PC-3 (cell line): ENCODE measurements around the gene IL31. TPM values are rescaled to one million over a fixed set of nuclear protein-coding genes. Genes with fewer than 3 reads are reported as not detected.

Experiments
- ATAC-seq: fragments of 200-7000 bp; cut with Tn5 transposase; 2 replicates; pipeline ENCODE4 v1.9.1; 2020; ENCODE audit warnings: mild to moderate bottlenecking, moderate library complexity
- BruUV-seq: library from RNA; stranded (reverse); fragments of 400-500 nt; replicated peaks from 2 replicates; lab custom pipeline; 2021; lab: Mats Ljungman, UMichigan
- CTCF ChIA-PET: fragments of 300-600 bp; sonication (Branson Sonifier 250); formaldehyde crosslinking; loops from one replicate; lab custom pipeline; 2022; ENCODE audit warnings: antibody characterized with exemption; lab: Charles Lee
- POLR2A ChIA-PET: fragments of 300-600 bp; sonication (Branson Sonifier 250); formaldehyde crosslinking; loops from one replicate; lab custom pipeline; 2022; ENCODE audit warnings: antibody characterized with exemption; ENCODE audit not compliant: unreplicated experiment; lab: Charles Lee
- DNase-seq: peaks from one replicate; pipeline ENCODE4 v3.0.0-alpha.2; 2015
- H2AFZ ChIP-seq: fragments of 300-600 bp; sonication (generic); 2 replicates; pipeline ENCODE4 v1.6.0; 2016; ENCODE audit warnings: antibody characterized with exemption, low read length
- H3F3A ChIP-seq: fragments of 300-600 bp; sonication (generic); one replicate; pipeline ENCODE4 v1.6.0; 2017; ENCODE audit warnings: antibody characterized with exemption, low read length, control low read depth, mild to moderate bottlenecking; ENCODE audit not compliant: unreplicated experiment
- H3K27ac ChIP-seq: fragments of 300-600 bp; sonication (generic); 2 replicates; pipeline ENCODE4 v1.5.1; 2016; ENCODE audit warnings: mild to moderate bottlenecking, low read length
- H3K27me3 ChIP-seq: fragments of 300-600 bp; sonication (generic); 2 replicates; pipeline ENCODE4 v1.6.1; 2016; ENCODE audit warnings: low read length, mixed read lengths
- H3K36me3 ChIP-seq: fragments of 300-600 bp; sonication (generic); 2 replicates; pipeline ENCODE4 v1.6.1; 2016; ENCODE audit warnings: low read depth, mixed run types, low read length, mixed read lengths
- H3K4me1 ChIP-seq: fragments of 300-600 bp; sonication (generic); 2 replicates; pipeline ENCODE4 v1.5.1; 2016; ENCODE audit warnings: low read length; ENCODE audit not compliant: insufficient read depth
- H3K4me2 ChIP-seq: fragments of 300-600 bp; sonication (generic); 2 replicates; pipeline ENCODE4 v1.6.0; 2016; ENCODE audit warnings: low read length
- H3K4me3 ChIP-seq: fragments of 300-600 bp; sonication (generic); 2 replicates; pipeline ENCODE4 v1.5.1; 2016; ENCODE audit warnings: mild to moderate bottlenecking, low read length, mixed read lengths
- H3K79me2 ChIP-seq: fragments of 300-600 bp; sonication (generic); 2 replicates; pipeline ENCODE4 v1.6.1; 2017; ENCODE audit warnings: low read length, mixed read lengths
- H3K9ac ChIP-seq: fragments of 300-600 bp; sonication (generic); 2 replicates; pipeline ENCODE4 v1.6.0; 2016; ENCODE audit warnings: mild to moderate bottlenecking, low read length
- H3K9me2 ChIP-seq: fragments of 300-600 bp; sonication (generic); replicated peaks from 2 replicates; pipeline ENCODE4 v1.6.1; 2016; ENCODE audit warnings: mixed run types, low read length, mixed read lengths
- H3K9me3 ChIP-seq: fragments of 300-600 bp; sonication (generic); 2 replicates; pipeline ENCODE4 v1.6.1; 2016; ENCODE audit warnings: low read length, mixed read lengths
- H4K20me1 ChIP-seq: fragments of 300-600 bp; sonication (generic); 2 replicates; pipeline ENCODE4 v1.6.1; 2016; ENCODE audit warnings: low read length, mixed read lengths
- CTCF ChIP-seq: fragments of 300-600 bp; sonication (generic); conservative IDR thresholded peaks from 2 replicates; pipeline ENCODE4 v1.5.1; 2017; ENCODE audit warnings: antibody characterized with exemption, low read depth, mild to moderate bottlenecking, low read length
- EZH2 ChIP-seq: fragments of 300-600 bp; sonication (generic); IDR thresholded peaks from one replicate; pipeline ENCODE4 v1.6.1; 2017; ENCODE audit warnings: antibody characterized with exemption, mild to moderate bottlenecking, low read length; ENCODE audit not compliant: unreplicated experiment
- EZH2phosphoT487 ChIP-seq: fragments of 300-600 bp; sonication (generic); IDR thresholded peaks from 2 replicates; pipeline ENCODE4 v1.6.1; 2018; ENCODE audit warnings: mild to moderate bottlenecking, antibody characterized with exemption, low read length, borderline replicate concordance
- intact Hi-C: fragments of 100-400 bp; cut with micrococcal nuclease; formaldehyde crosslinking; loops from 2 replicates; pipeline ENCODE4 v1.9.0; 2023
- total RNA-seq: library from RNA; depleted of rRNA; stranded (reverse); fragments of >200 nt; gene quantifications from 2 replicates; pipeline ENCODE4 v1.2.3, GENCODE V29; 2014

Gene IL31
- total RNA-seq, 1 experiment from 2014 or later: not detected

GRCh38 chr12:122189626-122190475 is 15.8 kb upstream of the IL31 start:
- H3F3A ChIP-seq: no peaks in the 10 kb centered on the region
- H3K36me3 ChIP-seq: no peaks in the 10 kb centered on the region
- H2AFZ ChIP-seq: no peak overlapping the region
- intact Hi-C loops: loop anchor here (5.0 kb wide), 1 partner anchor 38 kb away; no protein-coding TSS in a partner anchor
- ChIA-PET POLR2A (no interaction called here), CTCF (interaction anchor here (0.6 kb wide), 1 partner anchor 59 kb away, joined by 3 read pairs; no protein-coding TSS in a partner anchor)
- H3K27me3 ChIP-seq: no peaks in the 10 kb centered on the region
- DNase-seq: no peak
- H3K4me1 ChIP-seq: no peaks in the 10 kb centered on the region
- TF ChIP-seq EZH2: no peak
- TF ChIP-seq EZH2phosphoT487: no peak
- no peak for TF ChIP-seq CTCF
- no peaks in the 10 kb centered on the region for H3K9me3 ChIP-seq
- no peak overlapping the region for H3K4me3 ChIP-seq
- H3K9me2 ChIP-seq: no peaks in the 10 kb centered on the region
- no TSS peak for BruUV-seq
- H3K27ac ChIP-seq: no peak overlapping the region
- no peak for ATAC-seq
- H3K4me2 ChIP-seq: no peak overlapping the region
- no peaks in the 10 kb centered on the region for H4K20me1 ChIP-seq
- H3K79me2 ChIP-seq: no peaks in the 10 kb centered on the region
- H3K9ac ChIP-seq: no peak overlapping the region

DNA sequence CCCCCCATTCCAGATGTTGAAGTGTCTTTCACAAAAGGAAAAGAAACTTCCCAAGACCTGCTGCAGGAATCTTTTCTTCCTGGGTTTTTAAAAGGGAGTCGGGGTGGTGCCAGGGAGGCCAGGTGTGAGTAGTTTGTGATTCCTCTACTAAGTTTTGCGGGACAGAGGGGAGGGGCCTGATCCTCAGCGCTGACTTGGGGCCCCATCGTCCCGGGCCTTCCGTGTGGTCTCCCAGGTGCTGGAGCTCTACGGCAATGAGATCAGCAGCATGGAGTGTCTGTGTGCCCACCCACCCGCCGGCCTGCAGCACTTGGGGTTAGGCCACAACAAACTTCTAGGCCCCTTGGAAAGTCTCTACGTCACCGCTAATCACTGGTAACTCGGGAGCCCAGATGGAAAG is 13.4 kb upstream of the IL31 start:
- DNase-seq (no peak), ATAC-seq (no peak)
- Histone ChIP-seq H3K4me1 (no peaks in the 10 kb centered on the region), H3K9me2 (no peaks in the 10 kb centered on the region), H3K9me3 (no peaks in the 10 kb centered on the region), H3K36me3 (no peaks in the 10 kb centered on the region), H4K20me1 (no peaks in the 10 kb centered on the region), H3K4me3 (no peak overlapping the region), H3K27ac (no peak overlapping the region), H3K9ac (no peak overlapping the region), H3K27me3 (no peaks in the 10 kb centered on the region), H3K4me2 (no peak overlapping the region), H2AFZ (no peak overlapping the region), H3F3A (no peaks in the 10 kb centered on the region), H3K79me2 (no peaks in the 10 kb centered on the region)
- ChIA-PET POLR2A (no interaction called here), CTCF (no interaction called here)
- intact Hi-C loops: no loop called here
- BruUV-seq: no TSS peak
- TF ChIP-seq EZH2 (no peak), EZH2phosphoT487 (no peak), CTCF (no peak)

DNA sequence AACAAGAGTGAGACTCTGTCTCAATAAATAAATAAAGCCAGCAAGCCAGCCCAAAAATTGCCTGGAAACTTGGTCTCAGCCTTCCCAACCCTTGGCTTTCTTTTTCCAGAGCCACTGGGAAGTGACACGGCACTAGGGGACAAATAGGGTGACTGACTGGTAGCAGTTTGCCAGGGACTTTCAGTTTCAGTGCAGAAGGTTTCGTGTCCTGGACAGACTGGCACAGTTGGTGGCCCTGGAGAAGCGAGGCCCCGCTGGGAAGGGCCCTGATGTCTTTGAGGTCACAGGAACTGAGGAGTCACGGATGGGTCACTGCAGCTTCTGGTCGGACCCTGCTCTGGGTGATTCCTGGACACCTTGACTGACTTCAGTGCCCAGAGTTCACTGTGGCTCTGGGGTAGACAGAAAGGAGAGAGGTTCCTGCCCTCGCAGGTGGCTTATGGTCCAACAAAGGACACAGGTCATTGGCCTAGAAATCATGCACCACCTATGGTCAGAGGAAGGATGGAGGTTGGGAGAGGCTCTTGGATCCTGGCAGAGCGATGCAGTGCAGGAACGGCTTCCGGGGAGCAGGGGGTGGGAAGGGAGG is 11.6 kb upstream of the IL31 start:
- CTCF ChIA-PET: no interaction called here
- Histone ChIP-seq H3K27me3 (no peaks in the 10 kb centered on the region), H3K4me1 (no peaks in the 10 kb centered on the region), H3K36me3 (no peaks in the 10 kb centered on the region), H3K4me3 (no peak overlapping the region), H3K9ac (no peak overlapping the region), H3F3A (no peaks in the 10 kb centered on the region), H3K9me2 (no peaks in the 10 kb centered on the region), H3K79me2 (no peaks in the 10 kb centered on the region), H3K27ac (no peak overlapping the region), H3K9me3 (no peaks in the 10 kb centered on the region), H3K4me2 (no peak overlapping the region), H4K20me1 (no peaks in the 10 kb centered on the region), H2AFZ (no peak overlapping the region)
- intact Hi-C loops: no loop called here
- ATAC-seq (no peak), DNase-seq (no peak)
- TF ChIP-seq EZH2: no peak
- no peak for TF ChIP-seq CTCF
- no peak for TF ChIP-seq EZH2phosphoT487
- POLR2A ChIA-PET: no interaction called here
- BruUV-seq: no TSS peak
